Heart left ventricle (tissue), 16 donors: ENCODE measurements around the gene C2orf76. TPM values are rescaled to one million over a fixed set of nuclear protein-coding genes. Genes with fewer than 3 reads are reported as not detected.

Experiments
- ATAC-seq, 4 donors: fragments of 200-7000 bp; cut with Tn5 transposase; one replicate each; pipeline ENCODE4 v1.9.1; 2020 to 2022; ENCODE audit warnings: moderate library complexity in 4 of 4, mild to moderate bottlenecking in 3 of 4, moderate number of reproducible peaks in 1 of 4
- DNase-seq, 5 donors: peaks; one replicate each; pipeline ENCODE4 v3.0.0-alpha.2; 2020
- H3K27ac ChIP-seq, 12 donors: fragments of 200-600 bp; sonication (generic) in 4 of 12; one replicate each; pipeline versions ENCODE4 v1.5.0 to v1.8.0; 2016 to 2022; ENCODE audit warnings: mild to moderate bottlenecking in 2 of 12
- H3K27me3 ChIP-seq, 9 donors: fragments of 200-600 bp; sonication (generic) in 2 of 9; one replicate each; pipeline versions ENCODE4 v1.5.1 to v1.8.0; 2016 to 2022; ENCODE audit warnings: mild to moderate bottlenecking in 3 of 9
- H3K36me3 ChIP-seq, 9 donors: fragments of 200-600 bp; sonication (generic) in 2 of 9; one replicate each; pipeline versions ENCODE4 v1.5.0 to v1.8.0; 2018 to 2022; ENCODE audit warnings: mild to moderate bottlenecking in 2 of 9
- H3K4me1 ChIP-seq, 12 donors: fragments of 200-600 bp; sonication (generic) in 4 of 12; one replicate each; pipeline versions ENCODE4 v1.5.0 to v1.8.0; 2016 to 2022; ENCODE audit warnings: mild to moderate bottlenecking in 3 of 12
- H3K4me3 ChIP-seq, 12 donors: fragments of 200-600 bp; sonication (generic) in 4 of 12; one replicate each; pipeline versions ENCODE4 v1.5.0 to v1.8.0; 2017 to 2022; ENCODE audit warnings: mild to moderate bottlenecking in 9 of 12, moderate library complexity in 4 of 12
- H3K9me3 ChIP-seq, 12 donors: fragments of 200-600 bp; sonication (generic) in 4 of 12; one replicate each; pipeline versions ENCODE4 v1.5.0 to v1.8.0; 2016 to 2022; ENCODE audit warnings: mild to moderate bottlenecking in 1 of 12
- POLR2A ChIP-seq, 2 donors: fragments of 450-650 bp; IDR thresholded peaks; one replicate each; pipeline ENCODE4 v1.6.1; 2017; ENCODE audit warnings: antibody characterized with exemption in 2 of 2, mild to moderate bottlenecking in 2 of 2, moderate library complexity in 2 of 2
- WGBS, 4 donors: extraction: QIAGEN DNeasy Blood & Tissue Kit in 2 of 4; methylation state at CpG; one replicate each; pipeline versions ENCODE4 v1.1.5 to v1.1.7; 2013 to 2018; 5-methylcytosine and 5-hydroxymethylcytosine counted together
- intact Hi-C, 10 donors: fragments of 100-400 bp; cut with DNase I; formaldehyde crosslinking; loops; one replicate each; pipeline versions ENCODE4 v1.11.1 to v1.14.2; 2022
- polyA plus RNA-seq, 2 donors: library from polyadenylated mRNA; stranded (reverse); fragments of 200-250 nt; gene quantifications; one replicate each; pipeline ENCODE4 v1.2.3, GENCODE V29; 2013
- total RNA-seq, 9 donors: library from RNA; depleted of rRNA in 2 of 9; stranded (reverse); fragments of >200 nt in 2 of 9; fragmentation: NEBNext Ultra II Directional in 3 of 9; extraction: Animal tissue kit (Norgen Biotek cat#: 25700) in 3 of 9; gene quantifications; one replicate each; pipeline versions ENCODE4 v1.1.0 to v1.2.4, GENCODE V29; 2016 to 2023
- TF ChIP-seq, protein P1 (sequence below), 12 donors: fragments of 200-600 bp; sonication (generic) in 4 of 12; IDR thresholded peaks; one replicate each; pipeline versions ENCODE4 v1.5.0 to v1.8.0; 2018 to 2022; ENCODE audit warnings: antibody characterized with exemption in 12 of 12, mild to moderate bottlenecking in 5 of 12
- donor health status: ischemic (EF 13 %, LVEDD 7.1; RV severe dilation, severe dysfunction).
- donor health status: healthy with polysubstance abuse.
- donor health status: DM: no; HTN: yes; CAD: no.
- donor health status: DM: no; HTN: no; CAD: no.
- donor health status: ischemic (EF 25% LVEDD 6.9; RV normal size, moderate dysfunction).
- donor health status: ischemic (EF 25% LVEDD 5.7; RV mildly dilated, moderate dysfunction).
- donor health status: healthy.
- donor health status: DM: yes; HTN: yes; CAD: no.
- donor health status: ischemic (EF 35%, LVEDD 5.7; RV mildly dilated, moderate dysfunction).
- donor health status: nonischemic (EF 11% LVEDD 7.7; RV severe dilation, severe dysfunction).
- donor health status: DM: yes; HTN: yes; CAD: no.
- donor health status: PGD.
- donor health status: ischemic (EF 29% LVEDD 5.4; RV normal size, mild dysfunction).
- donor health status: nonischemic (EF 23%, LVEDD 6.1; RV moderate dilation, normal function).

The C2orf76 gene
- total and polyA plus RNA-seq, 11 donors: 1.7 to 13.8 (median 9.0) TPM

DNA sequence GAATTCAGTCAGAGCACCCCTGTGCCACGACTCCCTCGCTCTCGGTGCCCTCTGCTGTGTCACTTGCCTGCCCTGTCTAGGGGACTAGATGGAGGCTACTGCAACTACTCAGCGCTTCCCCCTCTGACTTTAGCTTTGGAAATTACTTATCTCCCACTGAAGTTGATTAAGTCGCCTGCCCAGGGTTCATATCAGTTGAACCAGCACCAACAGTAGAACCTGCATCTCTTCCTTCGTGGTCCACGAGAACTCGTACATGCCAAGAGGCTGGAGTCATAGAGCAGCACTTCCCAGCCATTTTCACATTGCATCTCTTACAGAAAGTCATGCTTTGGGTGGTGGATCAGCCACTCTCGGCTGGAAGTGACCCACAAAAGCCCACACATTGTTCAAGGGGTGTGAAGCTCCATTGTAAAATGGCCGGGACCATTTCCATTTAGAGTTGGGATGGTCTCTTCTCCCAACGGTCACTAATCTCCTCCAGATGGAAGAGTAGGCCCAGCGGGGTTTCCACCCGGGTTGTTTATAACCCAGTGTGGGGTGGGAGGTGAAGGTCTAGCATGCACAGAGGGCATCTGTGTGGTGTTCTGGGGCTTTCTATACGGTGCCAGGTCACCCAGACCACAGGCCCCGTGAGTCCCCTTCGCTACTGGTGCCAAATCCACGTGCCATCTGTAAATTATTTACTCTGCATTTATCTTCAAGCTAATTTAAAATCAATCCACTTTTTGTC is 105.0 kb downstream of the C2orf76 start:
- TF ChIP-seq POLR2A (IDR thresholded peaks at IDR 0.05): no peak
- TF ChIP-seq, protein P1, sequence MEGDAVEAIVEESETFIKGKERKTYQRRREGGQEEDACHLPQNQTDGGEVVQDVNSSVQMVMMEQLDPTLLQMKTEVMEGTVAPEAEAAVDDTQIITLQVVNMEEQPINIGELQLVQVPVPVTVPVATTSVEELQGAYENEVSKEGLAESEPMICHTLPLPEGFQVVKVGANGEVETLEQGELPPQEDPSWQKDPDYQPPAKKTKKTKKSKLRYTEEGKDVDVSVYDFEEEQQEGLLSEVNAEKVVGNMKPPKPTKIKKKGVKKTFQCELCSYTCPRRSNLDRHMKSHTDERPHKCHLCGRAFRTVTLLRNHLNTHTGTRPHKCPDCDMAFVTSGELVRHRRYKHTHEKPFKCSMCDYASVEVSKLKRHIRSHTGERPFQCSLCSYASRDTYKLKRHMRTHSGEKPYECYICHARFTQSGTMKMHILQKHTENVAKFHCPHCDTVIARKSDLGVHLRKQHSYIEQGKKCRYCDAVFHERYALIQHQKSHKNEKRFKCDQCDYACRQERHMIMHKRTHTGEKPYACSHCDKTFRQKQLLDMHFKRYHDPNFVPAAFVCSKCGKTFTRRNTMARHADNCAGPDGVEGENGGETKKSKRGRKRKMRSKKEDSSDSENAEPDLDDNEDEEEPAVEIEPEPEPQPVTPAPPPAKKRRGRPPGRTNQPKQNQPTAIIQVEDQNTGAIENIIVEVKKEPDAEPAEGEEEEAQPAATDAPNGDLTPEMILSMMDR (IDR thresholded peaks at IDR 0.05): no peak
- Histone ChIP-seq H3K9me3 (no peaks in the 10 kb centered on the region), H3K4me1 (peaks cover 0 to 20% (median 2%) of the 10 kb centered on the region in 12 donors), H3K4me3 (no peak overlapping the region), H3K27ac (no peak overlapping the region), H3K36me3 (peaks cover 0 to 5% (median 0%) of the 10 kb centered on the region in 9 donors), H3K27me3 (no peaks in the 10 kb centered on the region)
- WGBS, 4 donors: 90 to 96% (median 93%) methylated on average over 17 of the region's 17 CpGs
- ATAC-seq (no peak), DNase-seq (no peak)
- intact Hi-C loops: loop anchor here in 4 of 10 donors (5.0 to 10.0 kb wide), 2 partner anchors 247 to 249 kb away; no protein-coding TSS in a partner anchor

DNA sequence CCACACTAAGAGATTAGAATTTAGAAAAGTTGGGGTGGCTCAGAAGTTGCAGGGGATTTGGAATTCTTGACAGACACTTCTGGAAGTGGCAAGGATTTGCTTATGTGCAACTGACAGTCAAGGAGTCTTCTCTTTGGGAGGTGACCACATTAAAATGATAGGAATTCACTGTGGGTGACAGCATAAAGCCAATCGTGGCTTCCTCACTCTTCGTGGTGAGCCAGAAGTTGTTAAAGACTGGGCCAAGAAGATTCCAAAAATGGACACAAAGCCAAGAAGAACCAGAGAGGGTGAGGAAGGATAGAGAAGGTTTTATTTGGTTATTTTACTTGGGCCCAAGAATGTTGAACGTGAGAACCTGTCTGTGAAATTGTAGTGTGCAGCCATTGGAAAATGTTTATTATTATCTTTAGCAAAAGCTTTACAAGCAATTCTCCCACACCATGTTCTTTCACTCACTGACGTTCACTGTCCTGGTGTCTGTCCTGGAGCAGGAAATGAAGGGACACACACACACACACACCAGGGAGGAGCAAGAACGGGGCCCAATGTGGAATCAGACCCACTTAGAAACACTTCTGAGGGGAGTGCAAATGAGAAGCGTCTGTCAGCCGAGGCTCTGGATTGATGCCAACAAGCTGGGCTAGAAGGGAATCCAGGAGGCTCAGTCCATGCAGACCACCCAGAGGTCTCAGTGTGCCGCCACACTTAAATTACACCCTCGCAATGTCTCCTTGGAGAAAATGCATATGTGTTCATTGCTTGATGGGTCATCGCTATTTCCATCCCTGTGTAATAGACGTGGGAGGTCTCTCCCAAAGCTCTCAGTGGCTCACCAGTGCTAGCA is 105.8 kb downstream of the C2orf76 start:
- peaks cover 0 to 5% (median 0%) of the 10 kb centered on the region in 9 donors for H3K36me3 ChIP-seq
- TF ChIP-seq POLR2A (IDR thresholded peaks at IDR 0.05): no peak
- TF ChIP-seq, protein P1 (IDR thresholded peaks at IDR 0.05): no peak
- intact Hi-C loops: loop anchor here in 4 of 10 donors (5.0 to 10.0 kb wide), 2 partner anchors 246 to 249 kb away; no protein-coding TSS in a partner anchor
- ATAC-seq (no peak), DNase-seq (no peak)
- WGBS, 4 donors: 67 to 76% (median 71%) methylated on average over 11 of the region's 11 CpGs
- H3K27ac ChIP-seq: no peak overlapping the region
- H3K27me3 ChIP-seq: no peaks in the 10 kb centered on the region
- peaks cover 0 to 25% (median 3%) of the 10 kb centered on the region in 12 donors for H3K4me1 ChIP-seq
- H3K9me3 ChIP-seq: no peaks in the 10 kb centered on the region
- no peak overlapping the region for H3K4me3 ChIP-seq

DNA sequence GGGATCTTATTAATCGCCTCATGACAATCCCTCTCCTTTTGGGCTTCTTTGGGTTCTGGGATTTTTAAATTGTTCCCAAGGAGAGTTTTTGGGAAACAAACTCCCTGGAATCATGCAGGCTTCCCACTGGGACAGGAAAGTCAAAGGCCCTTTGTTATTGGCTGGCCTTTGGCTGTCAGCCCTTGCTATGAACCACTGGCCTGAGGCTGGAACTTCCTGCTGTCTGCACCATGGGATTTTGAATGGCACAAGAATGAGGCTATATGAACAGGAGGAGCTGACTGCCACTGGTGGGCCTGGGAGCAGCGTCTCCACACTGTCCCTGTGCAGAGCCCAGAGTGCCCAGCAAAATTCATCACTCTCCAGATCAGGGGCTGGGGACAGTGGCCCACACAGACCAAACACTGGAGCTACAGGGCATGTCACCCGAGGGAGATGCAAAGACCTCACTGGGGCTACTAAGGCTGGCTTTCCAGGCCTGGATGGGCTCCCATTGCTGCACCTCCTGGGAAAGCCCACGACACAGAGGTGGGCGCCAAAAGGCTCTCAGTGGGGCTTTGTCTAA is 107.3 kb downstream of the C2orf76 start:
- 76 to 97% (median 79%) methylated on average over 2 to 5 of the region's 5 CpGs for WGBS, 4 donors
- intact Hi-C loops: no loop called here
- DNase-seq (no peak), ATAC-seq (no peak)
- Histone ChIP-seq H3K27ac (no peak overlapping the region), H3K9me3 (no peaks in the 10 kb centered on the region), H3K4me1 (peaks cover 0 to 28% (median 4%) of the 10 kb centered on the region in 12 donors), H3K27me3 (no peaks in the 10 kb centered on the region), H3K4me3 (no peak overlapping the region), H3K36me3 (peaks cover 0 to 5% (median 0%) of the 10 kb centered on the region in 9 donors)
- TF ChIP-seq, protein P1 (IDR thresholded peaks at IDR 0.05): no peak
- no peak for TF ChIP-seq POLR2A (IDR thresholded peaks at IDR 0.05)
